HG03025 (cell line): ENCODE measurements around the gene NDUFS2.

Source experiments
- ATAC-seq: cut with Tn5 transposase; IDR thresholded peaks from one replicate; pipeline ENCODE4 v1.9.1; 2021; ENCODE audit warnings: mild to moderate bottlenecking, moderate library complexity; ENCODE audit not compliant: unreplicated experiment, low FRiP score

The NDUFS2 gene

GRCh38 chr1:161171696-161172095 lies 30.5 kb upstream of the NDUFS2 start:
- no peak for ATAC-seq

- no peak for ATAC-seq
Measured at GRCh38 chr1:161172349-161172748, 29.8 kb upstream of the NDUFS2 start.

DNA sequence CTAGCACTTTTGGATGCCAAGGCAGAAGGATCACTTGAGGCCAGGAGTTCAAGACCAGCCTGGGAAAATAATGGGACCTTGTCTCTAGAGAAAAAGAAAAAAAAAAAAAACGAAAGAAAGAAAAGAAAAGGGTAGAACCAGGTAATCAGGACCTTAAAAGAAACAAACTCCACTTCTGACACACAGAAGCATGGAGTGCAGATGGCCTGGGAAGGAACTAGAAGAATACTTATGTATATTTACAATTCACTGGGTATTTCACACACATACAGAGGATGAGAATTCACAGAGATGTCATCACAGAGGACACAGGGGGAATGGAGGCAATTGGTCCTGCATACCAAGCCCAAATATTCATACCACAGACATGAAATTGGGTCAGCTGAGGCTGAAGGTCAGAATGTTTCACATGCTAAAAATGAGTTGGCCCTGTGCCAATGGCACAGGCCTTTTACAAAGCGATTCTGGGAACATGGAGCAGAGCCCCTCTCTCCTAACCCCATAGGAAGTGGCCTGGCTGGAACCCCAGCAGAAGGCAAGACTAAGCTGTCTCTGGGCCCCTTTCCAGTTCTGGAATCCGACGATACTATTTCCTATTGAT lies 29.3 kb upstream of the NDUFS2 start:
- no peak for ATAC-seq

DNA sequence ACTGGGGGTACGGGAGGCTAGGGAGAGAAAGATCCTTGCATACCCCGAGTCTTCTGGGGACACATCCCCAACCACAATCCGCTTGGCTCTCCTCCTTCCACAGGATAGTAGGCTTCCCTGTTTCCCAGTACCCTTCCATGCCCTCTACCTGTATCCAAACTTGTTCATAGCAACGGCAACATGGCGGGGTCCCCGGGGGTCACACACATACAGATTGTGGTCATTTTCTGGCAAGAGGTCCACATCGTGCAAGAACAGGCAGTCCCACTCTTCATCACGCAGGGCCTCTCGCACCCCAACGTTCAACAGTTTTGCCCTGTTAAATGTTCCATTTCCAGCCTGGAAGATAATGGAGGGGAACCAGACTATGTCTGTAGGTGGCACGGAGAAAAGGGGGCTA lies 28.5 kb upstream of the NDUFS2 start:
- no peak for ATAC-seq

- no peak for ATAC-seq
Measured at GRCh38 chr1:161174911-161175310, 27.3 kb upstream of the NDUFS2 start.

DNA sequence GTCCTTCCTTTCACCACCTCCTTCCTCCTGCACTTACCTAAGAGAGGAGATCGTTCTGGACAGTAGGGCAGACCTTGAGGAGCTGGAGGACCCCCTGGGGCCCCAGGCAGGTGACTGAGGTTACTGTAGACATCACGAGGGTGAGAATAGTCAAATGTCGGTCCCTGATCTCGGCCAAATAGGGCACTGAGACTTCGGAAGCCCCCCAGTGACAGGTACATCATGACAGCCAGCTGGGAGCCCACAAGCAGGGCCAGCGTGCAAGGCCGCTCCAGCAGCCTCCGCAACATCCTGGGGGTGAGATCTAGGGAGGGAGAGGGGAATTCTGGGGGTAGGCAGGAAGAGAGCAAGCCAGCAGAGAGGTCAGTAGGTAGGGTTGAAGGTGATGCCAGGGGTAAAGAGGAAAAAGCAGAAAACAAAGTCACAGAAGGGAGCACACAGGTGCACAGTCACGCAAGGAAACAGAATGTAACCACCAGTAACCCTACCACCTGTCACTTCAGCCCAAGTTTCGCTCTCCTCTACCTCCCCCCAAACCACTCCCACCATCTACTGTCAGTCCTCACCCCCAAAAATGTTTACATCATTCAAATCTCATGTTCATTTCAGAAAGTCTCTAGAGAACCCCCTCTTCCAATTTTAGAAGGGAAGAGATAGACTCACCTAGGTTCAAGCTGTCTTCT lies 26.3 kb upstream of the NDUFS2 start:
- no peak for ATAC-seq

GRCh38 chr1:161176468-161177111 lies 25.6 kb upstream of the NDUFS2 start:
- peak; percentile 6 for ATAC-seq

DNA sequence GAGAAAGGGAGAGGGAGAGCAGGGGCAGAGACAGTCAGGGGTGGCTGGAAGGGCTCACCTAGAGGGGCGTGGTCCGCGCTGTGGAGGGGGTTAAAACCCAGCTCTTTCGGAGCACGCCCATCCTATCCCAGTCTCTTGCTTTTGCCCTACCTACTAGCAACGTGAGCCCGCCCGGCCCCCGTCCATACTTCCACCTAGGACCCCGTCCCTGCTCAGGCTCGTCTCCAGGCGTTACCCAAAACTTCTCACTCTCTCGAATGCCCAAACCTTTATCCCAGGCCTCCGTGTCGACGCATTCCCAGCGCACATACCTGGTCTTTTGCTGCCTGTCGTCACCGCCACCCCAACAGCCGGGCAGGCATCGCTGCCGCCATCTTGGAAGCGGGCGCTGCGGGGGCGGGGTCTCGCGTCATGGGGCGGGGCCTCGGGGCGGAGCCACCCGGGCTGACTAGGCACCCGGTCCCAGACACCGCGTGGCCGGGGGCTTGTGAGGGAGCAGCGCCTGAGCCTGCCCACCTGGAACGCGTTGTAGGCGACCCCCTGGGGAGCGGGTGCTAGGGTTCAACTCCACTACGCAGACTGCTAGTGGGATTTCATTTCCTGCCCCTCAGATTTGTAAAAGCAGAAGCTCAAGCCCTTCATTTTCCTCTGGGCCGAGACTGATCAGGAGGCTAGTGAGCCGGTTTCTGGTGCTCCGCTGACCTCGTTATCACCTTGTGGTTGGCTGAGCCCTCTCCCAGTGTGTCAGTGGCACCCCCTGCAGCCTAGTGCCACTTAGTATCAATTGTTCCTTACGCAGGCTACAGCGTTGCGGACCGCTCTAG lies 24.8 kb upstream of the NDUFS2 start, which contains the start of gene B4GALT3:
TSS of gene B4GALT3 (minus strand) at position 396 of the 824 bp plus-strand sequence. CDS start 1,447 bp downstream, outside the sequence.
- ATAC-seq, result peak; percentile 76

DNA sequence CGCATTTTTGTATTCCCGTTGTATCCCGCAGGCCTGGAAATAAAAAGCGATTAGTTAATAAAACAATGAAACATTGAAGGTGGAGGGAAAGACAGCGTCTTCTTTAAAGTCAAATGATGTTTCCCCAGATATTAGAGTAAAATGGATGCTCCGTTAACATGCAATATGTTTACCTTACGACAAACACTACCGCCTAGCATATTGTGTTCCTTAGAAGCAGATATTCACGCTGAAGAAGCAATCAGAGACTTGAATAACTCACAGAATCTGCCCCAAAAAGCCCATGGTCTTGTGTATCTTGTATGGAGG lies 24.3 kb upstream of the NDUFS2 start:
- no peak for ATAC-seq

GRCh38 chr1:161179698-161180097 lies 22.5 kb upstream of the NDUFS2 start:
- no peak for ATAC-seq

DNA sequence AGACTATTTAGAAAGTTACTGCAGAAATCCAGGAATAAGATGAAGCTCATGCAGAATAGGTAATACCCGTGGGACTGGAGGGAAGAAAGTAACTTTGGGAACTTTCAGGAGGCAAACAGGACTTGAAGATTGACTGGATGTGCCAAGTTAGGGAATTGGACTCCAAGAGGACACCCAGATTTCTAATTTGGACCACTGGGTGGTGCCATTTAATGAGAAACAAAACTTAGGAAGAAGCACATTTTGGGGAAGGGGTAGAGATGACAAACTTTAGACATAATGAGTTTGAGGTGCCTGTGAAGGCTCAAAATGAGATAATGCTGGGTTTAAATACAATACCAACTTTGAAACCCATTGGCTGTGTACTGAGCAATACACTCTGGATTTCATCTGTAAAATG lies 21.5 kb upstream of the NDUFS2 start:
- no peak for ATAC-seq

- ATAC-seq, result peak; percentile 35
Measured at GRCh38 chr1:161182214-161182613, 20.0 kb upstream of the NDUFS2 start.

DNA sequence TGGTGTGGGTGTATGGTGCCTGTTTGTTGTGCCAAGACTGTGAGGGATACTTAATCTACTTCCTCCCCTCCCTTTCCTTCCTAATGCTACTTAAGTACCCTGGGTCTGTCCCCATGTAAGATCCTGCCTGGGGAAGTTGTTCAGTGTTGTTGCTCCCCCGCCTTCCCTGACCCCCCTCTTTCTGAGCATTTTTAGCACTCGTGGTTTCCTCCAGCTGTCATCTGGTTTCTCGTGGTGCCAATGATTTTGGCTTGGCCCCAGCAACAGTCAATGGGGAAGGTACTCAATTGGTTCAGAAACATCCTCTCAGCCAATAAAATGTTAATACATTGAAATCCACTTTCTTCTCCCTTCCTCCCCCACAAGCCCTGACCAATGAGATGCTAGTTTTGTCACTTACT lies 16.9 kb upstream of the NDUFS2 start:
- peak; percentile 60 for ATAC-seq

GRCh38 chr1:161185732-161186311 lies 16.3 kb upstream of the NDUFS2 start:
- peak; percentile 24 for ATAC-seq

DNA sequence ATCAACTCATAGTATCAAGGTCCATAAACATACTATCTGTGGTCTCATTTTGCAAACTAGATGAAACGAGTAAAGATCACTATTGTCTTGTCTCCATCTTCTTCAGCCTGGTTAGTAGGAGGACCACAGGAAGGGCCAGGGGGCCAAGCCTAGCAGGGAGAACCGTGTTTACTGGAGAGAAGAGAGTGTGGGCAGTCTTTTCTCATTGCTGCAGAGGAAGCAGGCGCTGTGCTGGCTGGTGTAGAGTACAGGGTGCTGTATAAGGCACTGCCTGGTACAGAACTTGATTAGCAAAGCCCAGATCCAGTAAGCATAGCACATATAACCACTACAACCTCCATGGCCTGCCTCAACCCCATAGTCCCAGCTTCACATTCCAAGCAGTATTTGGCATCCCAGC lies 14.9 kb upstream of the NDUFS2 start:
- no peak for ATAC-seq

DNA sequence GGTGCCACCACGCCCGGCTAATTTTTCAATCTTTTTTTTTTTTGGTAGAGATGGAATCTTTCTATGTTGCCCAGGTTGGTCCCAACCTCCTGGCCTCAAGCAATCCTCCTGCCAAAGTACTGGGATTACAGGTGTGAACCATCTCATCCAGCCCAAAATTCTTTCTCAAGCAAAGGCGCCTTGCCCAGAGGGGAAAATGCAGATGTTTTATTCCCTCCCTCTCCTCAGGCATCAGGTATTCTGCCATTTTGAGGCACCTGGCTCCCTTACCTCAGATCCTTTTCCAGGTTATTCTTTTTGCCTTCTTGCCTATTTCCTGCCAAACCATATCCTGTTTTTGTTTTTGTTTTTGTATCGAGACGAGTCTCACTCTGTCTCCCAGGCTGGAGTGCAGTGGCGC lies 13.8 kb upstream of the NDUFS2 start:
- ATAC-seq, result no peak

DNA sequence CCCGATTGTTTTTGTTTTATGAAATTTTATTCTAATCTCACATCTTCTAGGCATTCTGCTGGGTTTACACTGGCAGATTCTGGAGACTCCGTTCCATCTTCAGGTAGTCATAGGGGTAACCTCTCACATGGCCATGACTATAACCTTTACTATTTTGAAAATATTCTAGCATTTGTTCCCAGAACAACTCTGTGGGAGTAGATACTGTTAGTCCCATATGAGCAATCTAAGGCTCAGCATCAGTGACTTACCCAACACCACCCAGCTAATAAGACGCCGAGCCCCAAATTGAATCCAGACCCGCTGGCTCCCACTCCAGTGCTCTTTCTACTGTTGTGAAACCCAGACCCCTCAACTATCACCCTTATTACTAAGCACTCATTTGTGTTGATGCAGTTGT lies 13.1 kb upstream of the NDUFS2 start:
- ATAC-seq, result no peak

GRCh38 chr1:161190962-161191521 lies 11.1 kb upstream of the NDUFS2 start:
- ATAC-seq, result no peak

DNA sequence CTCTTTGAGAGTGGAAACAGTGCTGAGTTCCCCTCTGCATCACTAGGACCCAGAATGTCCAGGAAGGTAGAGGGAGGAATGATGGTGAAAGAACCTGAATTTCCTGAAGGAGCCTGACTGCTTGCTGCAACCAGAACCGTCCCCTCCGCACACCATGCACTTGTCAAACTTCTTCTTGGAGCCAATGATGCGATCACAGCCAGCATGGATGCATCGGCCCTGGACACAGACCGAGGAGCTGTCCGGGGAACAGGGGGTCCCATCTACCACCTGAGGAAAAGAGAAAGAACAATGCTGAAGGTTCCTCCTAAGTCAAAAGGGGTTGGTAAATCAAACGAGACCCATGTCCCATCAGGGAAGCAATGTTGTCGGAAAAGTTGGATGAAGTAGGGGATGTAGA lies 10.2 kb upstream of the NDUFS2 start:
- no peak for ATAC-seq
